ENCODE data around the gene RPL29.

Gene RPL29

DNA sequence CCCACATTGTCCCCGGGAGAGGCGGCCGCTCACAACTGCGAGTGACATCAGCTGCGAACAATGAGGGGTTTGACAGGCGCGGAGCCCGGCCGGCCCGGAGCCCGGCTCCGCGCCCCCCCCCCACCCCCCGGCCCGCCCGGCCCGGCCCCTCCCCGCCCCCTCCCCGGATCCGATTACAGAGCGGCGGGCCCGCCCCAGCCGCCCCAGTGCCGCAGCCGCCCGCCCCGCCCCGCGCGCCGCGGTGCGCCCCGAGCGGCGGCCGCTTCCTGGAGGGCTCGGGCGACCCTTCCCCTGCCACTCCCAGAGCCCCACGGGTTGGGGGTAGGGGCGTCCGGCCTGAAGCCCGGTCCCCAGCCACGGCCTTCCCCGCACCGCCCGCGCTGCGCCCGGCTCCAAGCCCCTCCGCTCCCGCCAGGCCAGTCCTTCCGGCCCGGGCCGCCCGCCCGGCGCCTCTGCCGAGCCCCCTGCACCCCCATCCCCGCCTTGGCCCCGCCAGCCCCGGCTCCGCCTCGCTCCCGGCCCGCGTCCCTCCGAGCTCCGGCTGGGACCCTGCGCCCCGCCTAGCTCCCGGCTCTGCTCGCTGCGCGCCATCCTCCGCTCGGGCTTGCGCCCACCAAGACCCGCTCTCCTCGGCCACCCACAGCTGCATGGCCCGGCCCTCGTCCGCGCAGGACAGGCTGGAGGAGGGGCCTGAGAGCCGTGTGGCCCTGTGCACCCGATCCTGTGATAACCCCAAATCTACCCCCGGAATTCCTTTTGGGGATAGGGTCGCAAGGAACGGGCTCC is 28.1 kb downstream of the RPL29 start, which contains the start of gene PCBP4:
PCBP4 (minus strand) TSS at position 71 of the 786 bp plus-strand sequence. CDS start 6,214 bp downstream, outside the sequence.
- no peaks in the 10 kb centered on the region for H3K9me3 ChIP-seq (ENCODE audit: control insufficient read depth in 5 of 5, low read length in 5 of 5)
- peaks cover 2 to 30% (median 25%) of the 10 kb centered on the region in 5 donors for H3K4me1 ChIP-seq (ENCODE audit: control insufficient read depth in 5 of 5, insufficient read depth in 5 of 5, low read length in 5 of 5)
- H3K9ac ChIP-seq (ENCODE audit: low read length in 5 of 5) = peak within 1 kb of the TSS; percentile 56 to 89 (median 76)

DNA sequence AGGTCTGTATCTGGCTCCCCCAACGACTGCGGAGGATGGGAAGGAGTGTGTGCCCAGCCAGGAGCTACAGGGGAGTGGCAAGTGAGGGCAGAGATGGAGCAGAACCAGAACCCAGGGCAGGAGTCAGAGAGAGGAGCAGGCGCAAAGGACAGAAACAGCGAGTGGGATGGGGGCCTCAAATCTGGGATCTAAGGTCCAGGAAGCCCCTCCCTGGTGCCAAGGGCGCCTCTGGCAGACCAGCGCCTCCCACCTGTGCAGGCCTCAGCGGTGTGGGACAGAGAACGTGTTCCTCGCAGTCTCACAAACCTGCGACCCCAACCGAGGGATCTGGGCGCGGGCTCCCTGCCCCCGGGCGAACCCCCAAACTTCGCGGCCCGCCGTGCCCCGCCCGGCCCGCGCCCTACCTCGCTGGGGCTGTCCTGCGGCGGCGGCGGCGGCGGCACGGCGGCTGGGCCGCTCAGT is 28.7 kb downstream of the RPL29 start:
- Histone ChIP-seq H3K27ac (ENCODE audit: low read depth, low read length) (no peak overlapping the region), H3K9ac (ENCODE audit: low read length in 5 of 5) (peak overlapping the region; percentile 56 to 89 (median 76)), H3K27me3 (ENCODE audit: control insufficient read depth in 5 of 5, insufficient read depth in 4 of 5, low read length in 5 of 5) (no peaks in the 10 kb centered on the region), H3K36me3 (ENCODE audit: control insufficient read depth in 5 of 5, insufficient read depth in 5 of 5, low read length in 5 of 5) (peaks cover 0 to 9% (median 2%) of the 10 kb centered on the region in 5 donors), H3K9me3 (ENCODE audit: control insufficient read depth in 5 of 5, low read length in 5 of 5) (no peaks in the 10 kb centered on the region), H3K4me1 (ENCODE audit: control insufficient read depth in 5 of 5, insufficient read depth in 5 of 5, low read length in 5 of 5) (peaks cover 2 to 32% (median 25%) of the 10 kb centered on the region in 5 donors), H3K4me3 (ENCODE audit: low read depth in 1 of 5, low read length in 5 of 5) (peak overlapping the region; percentile 73 to 85 (median 80))

More for the DNA sequence above, 28.1 kb downstream of the RPL29 start, which contains the start of gene PCBP4:
- Histone ChIP-seq H3K4me3 (ENCODE audit: low read depth in 1 of 5, low read length in 5 of 5) (peak within 1 kb of the TSS; percentile 73 to 85 (median 80)), H3K27ac (ENCODE audit: low read depth, low read length) (peak within 1 kb of the TSS; percentile 69), H3K36me3 (ENCODE audit: control insufficient read depth in 5 of 5, insufficient read depth in 5 of 5, low read length in 5 of 5) (peaks cover 0 to 9% (median 2%) of the 10 kb centered on the region in 5 donors), H3K27me3 (ENCODE audit: control insufficient read depth in 5 of 5, insufficient read depth in 4 of 5, low read length in 5 of 5) (no peaks in the 10 kb centered on the region)

DNA sequence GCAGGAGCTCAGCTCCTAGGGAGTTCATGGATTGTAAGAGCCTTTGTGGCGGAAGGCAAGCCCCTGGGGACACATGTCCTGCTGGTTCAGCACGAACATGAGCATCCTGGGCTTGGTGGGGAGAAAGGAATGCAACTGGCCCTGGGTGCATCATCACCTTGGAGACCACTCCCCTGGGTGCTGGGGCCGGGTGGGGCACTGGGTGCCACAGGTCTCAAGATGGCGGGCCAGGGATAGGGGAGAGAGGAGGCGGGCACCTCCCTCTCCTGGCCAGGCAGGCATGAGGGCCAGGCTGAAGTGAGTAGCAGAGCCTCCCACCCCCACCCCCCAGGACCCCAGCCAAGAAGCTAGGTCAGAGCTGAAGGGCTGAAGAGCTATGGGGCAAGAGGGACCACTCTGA is 29.2 kb downstream of the RPL29 start:
- Histone ChIP-seq H3K4me3 (ENCODE audit: low read depth in 1 of 5, low read length in 5 of 5) (peak overlapping the region; percentile 73 to 85 (median 80)), H3K27me3 (ENCODE audit: control insufficient read depth in 5 of 5, insufficient read depth in 4 of 5, low read length in 5 of 5) (no peaks in the 10 kb centered on the region), H3K27ac (ENCODE audit: low read depth, low read length) (no peak overlapping the region), H3K9me3 (ENCODE audit: control insufficient read depth in 5 of 5, low read length in 5 of 5) (no peaks in the 10 kb centered on the region), H3K9ac (ENCODE audit: low read length in 5 of 5) (peak overlapping the region in 3 of 5 donors; percentile 76 to 89 (median 84)), H3K36me3 (ENCODE audit: control insufficient read depth in 5 of 5, insufficient read depth in 5 of 5, low read length in 5 of 5) (peaks cover 0 to 8% (median 1%) of the 10 kb centered on the region in 5 donors), H3K4me1 (ENCODE audit: control insufficient read depth in 5 of 5, insufficient read depth in 5 of 5, low read length in 5 of 5) (peaks cover 2 to 32% (median 25%) of the 10 kb centered on the region in 5 donors)

DNA sequence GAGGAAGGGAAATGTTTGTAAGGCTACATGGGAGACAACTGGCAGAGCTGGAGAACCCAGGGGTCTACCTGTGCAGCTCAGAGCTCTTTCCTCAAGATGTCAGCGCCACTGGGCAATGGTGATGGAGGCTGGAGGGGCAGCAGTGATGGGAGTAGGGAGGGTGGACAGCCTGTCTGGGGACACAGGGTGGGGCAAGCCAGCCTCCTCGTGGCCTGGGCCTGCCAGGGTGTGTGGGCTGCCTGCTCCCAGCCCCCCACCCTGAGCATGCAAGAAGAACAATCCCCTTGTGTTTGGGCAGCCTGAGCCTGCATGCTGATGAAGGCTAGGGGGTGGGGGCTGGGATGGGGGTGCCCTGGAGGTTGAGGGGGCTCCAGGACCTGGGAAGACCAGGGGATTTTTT is 29.7 kb downstream of the RPL29 start:
- Histone ChIP-seq H3K9ac (ENCODE audit: low read length in 5 of 5) (no peak overlapping the region), H3K9me3 (ENCODE audit: control insufficient read depth in 5 of 5, low read length in 5 of 5) (no peaks in the 10 kb centered on the region), H3K4me1 (ENCODE audit: control insufficient read depth in 5 of 5, insufficient read depth in 5 of 5, low read length in 5 of 5) (peaks cover 2 to 31% (median 25%) of the 10 kb centered on the region in 5 donors), H3K27me3 (ENCODE audit: control insufficient read depth in 5 of 5, insufficient read depth in 4 of 5, low read length in 5 of 5) (no peaks in the 10 kb centered on the region), H3K4me3 (ENCODE audit: low read depth in 1 of 5, low read length in 5 of 5) (no peak overlapping the region), H3K36me3 (ENCODE audit: control insufficient read depth in 5 of 5, insufficient read depth in 5 of 5, low read length in 5 of 5) (peaks cover 0 to 6% (median 0%) of the 10 kb centered on the region in 5 donors), H3K27ac (ENCODE audit: low read depth, low read length) (no peak overlapping the region)

DNA sequence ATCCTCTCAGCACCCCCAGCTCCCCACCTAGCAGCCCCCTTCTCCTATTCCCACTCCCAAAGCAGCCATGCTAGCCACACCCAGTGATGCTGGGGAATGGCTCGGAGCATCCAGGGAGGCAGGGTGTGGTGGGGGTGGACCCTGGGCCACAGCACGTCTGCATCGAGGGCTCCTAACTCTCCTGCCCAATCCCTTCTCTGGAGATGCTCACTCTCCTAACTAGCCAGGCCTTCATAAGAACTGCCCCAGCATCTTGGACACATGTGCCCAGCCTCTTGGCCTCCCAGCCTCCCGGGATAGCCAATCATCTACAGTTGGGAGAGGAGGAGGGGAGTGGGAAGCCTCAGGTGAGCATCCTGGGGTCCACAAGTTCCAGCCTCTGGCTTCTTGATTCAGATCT is 31.2 kb downstream of the RPL29 start:
- Histone ChIP-seq H3K9ac (ENCODE audit: low read length in 5 of 5) (peak overlapping the region in 1 of 5 donors; percentile 30), H3K4me1 (ENCODE audit: control insufficient read depth in 5 of 5, insufficient read depth in 5 of 5, low read length in 5 of 5) (peaks cover 2 to 31% (median 25%) of the 10 kb centered on the region in 5 donors)

DNA sequence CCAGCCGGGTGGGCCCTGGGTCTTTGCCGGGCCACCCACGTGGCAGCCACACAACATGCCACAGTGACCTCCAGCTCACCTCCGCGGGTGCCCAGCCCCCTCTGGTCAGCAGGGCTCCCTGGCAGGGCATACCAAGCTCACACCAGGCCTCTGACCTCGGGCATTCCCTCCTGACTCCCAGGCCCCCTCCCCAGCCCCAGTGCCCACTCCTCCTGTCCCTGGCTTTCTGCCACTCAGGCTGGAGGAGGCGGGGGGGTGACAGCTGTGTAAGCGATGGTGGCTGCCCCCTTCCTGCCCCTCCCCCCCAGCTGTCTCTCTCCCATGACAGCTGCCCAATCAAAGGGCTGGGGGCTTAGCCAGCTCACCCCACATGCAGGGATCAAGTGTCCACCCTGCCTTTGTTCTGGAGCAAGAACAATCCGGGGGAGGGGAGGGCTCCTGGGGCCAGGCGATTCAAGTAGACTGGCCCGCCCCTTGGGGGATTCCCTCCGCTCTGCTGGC is 31.7 kb downstream of the RPL29 start:
- H3K4me1 ChIP-seq (ENCODE audit: control insufficient read depth in 5 of 5, insufficient read depth in 5 of 5, low read length in 5 of 5) = peaks cover 2 to 31% (median 25%) of the 10 kb centered on the region in 5 donors
- H3K36me3 ChIP-seq (ENCODE audit: control insufficient read depth in 5 of 5, insufficient read depth in 5 of 5, low read length in 5 of 5) = peaks cover 0 to 23% (median 16%) of the 10 kb centered on the region in 5 donors
- no peak overlapping the region for H3K9ac ChIP-seq (ENCODE audit: low read length in 5 of 5)
- H3K27me3 ChIP-seq (ENCODE audit: control insufficient read depth in 5 of 5, insufficient read depth in 4 of 5, low read length in 5 of 5) = no peaks in the 10 kb centered on the region
- no peak overlapping the region for H3K27ac ChIP-seq (ENCODE audit: low read depth, low read length)
- no peak overlapping the region for H3K4me3 ChIP-seq (ENCODE audit: low read depth in 1 of 5, low read length in 5 of 5)
- H3K9me3 ChIP-seq (ENCODE audit: control insufficient read depth in 5 of 5, low read length in 5 of 5) = no peaks in the 10 kb centered on the region

More for the DNA sequence above, 31.2 kb downstream of the RPL29 start:
- Histone ChIP-seq H3K27me3 (ENCODE audit: control insufficient read depth in 5 of 5, insufficient read depth in 4 of 5, low read length in 5 of 5) (no peaks in the 10 kb centered on the region), H3K9me3 (ENCODE audit: control insufficient read depth in 5 of 5, low read length in 5 of 5) (no peaks in the 10 kb centered on the region), H3K27ac (ENCODE audit: low read depth, low read length) (no peak overlapping the region), H3K36me3 (ENCODE audit: control insufficient read depth in 5 of 5, insufficient read depth in 5 of 5, low read length in 5 of 5) (peaks cover 0 to 18% (median 10%) of the 10 kb centered on the region in 5 donors), H3K4me3 (ENCODE audit: low read depth in 1 of 5, low read length in 5 of 5) (no peak overlapping the region)

DNA sequence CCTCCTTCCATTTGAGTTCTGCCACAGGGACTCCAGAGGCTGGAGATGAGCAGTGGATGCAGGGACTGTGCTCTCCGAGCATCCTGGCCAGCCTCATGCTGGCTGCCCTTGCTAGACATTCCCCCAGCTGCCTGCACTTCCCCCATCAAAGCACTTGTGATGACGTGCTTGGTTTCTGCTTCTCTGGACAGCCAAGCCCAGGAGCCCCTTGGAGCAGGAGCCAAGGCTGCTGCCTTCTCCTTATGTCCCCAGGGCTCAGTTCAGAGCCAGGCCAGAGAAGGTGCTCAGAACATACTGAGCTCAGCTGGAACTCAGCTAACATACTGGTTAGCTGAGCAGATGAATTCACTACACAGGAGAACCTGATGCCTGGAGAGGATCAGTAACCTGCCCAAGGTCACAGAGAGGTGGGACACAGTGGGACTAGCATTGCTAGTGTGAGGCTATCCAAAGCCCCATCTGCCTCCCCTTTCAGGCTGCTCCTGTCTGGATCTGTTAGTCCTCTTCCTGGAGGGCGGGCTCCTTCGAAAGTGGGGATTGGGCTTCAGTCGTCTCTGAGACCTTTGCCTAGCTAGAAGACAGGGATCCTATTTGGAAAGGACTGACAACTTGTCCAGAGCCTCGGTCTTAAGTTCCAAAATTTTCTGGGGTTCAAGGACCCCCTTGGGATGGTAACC is 32.7 kb downstream of the RPL29 start:
- Histone ChIP-seq H3K4me1 (ENCODE audit: control insufficient read depth in 5 of 5, insufficient read depth in 5 of 5, low read length in 5 of 5) (peaks cover 0 to 23% (median 17%) of the 10 kb centered on the region in 5 donors), H3K4me3 (ENCODE audit: low read depth in 1 of 5, low read length in 5 of 5) (no peak overlapping the region), H3K9me3 (ENCODE audit: control insufficient read depth in 5 of 5, low read length in 5 of 5) (no peaks in the 10 kb centered on the region), H3K27ac (ENCODE audit: low read depth, low read length) (no peak overlapping the region), H3K9ac (ENCODE audit: low read length in 5 of 5) (peak overlapping the region in 1 of 5 donors; percentile 2), H3K27me3 (ENCODE audit: control insufficient read depth in 5 of 5, insufficient read depth in 4 of 5, low read length in 5 of 5) (no peaks in the 10 kb centered on the region), H3K36me3 (ENCODE audit: control insufficient read depth in 5 of 5, insufficient read depth in 5 of 5, low read length in 5 of 5) (peaks cover 0 to 33% (median 23%) of the 10 kb centered on the region in 5 donors)

DNA sequence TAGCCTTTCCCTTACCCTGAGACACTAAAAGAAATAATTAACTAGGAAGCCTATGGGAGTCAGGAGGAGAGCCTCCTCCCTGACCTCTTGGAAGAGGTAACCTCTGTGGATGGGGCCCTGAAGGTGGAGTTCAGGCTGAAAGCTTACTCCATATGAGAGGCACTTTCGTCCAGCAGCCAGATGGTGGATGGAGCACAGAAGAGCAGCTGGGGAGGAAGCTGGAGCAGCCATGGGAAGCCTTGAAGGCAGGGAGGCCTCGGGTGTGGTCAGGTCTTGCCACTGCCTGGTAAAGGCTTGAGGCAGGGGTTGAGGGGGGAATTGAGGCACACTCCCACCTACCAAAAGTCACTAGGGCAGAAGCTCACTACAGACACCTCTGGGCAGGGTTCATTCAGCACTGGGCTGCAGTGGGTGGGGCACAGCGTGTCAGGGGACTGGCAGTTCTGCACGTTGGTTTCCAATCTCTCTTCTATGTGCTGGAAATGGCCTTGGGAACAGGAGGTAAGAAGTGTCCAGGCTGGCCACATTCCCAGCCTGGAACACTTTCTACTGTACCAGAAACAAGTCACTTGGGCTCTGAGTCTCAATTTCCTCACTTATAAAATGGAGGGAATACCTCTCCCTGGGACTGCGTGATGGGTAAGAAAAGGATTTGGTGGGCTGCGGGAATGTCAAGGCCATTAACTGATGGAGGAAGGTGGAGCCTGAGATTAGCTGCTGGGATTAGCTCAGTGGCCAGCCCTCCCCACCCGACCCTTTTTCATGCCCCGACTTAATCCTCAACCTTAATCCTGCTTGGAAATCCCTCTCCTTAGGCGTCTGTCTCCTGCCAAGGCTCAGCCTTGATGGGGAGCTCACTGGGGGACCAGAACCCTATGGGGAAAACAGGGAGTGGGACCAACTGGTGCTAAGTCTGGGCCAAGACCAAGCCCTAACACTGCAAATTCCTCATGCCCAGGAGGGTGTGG is 33.8 kb downstream of the RPL29 start:
- Histone ChIP-seq H3K9me3 (ENCODE audit: control insufficient read depth in 5 of 5, low read length in 5 of 5) (no peaks in the 10 kb centered on the region), H3K4me1 (ENCODE audit: control insufficient read depth in 5 of 5, insufficient read depth in 5 of 5, low read length in 5 of 5) (peaks cover under 1 to 18% (median 13%) of the 10 kb centered on the region in 5 donors), H3K27ac (ENCODE audit: low read depth, low read length) (no peak overlapping the region), H3K36me3 (ENCODE audit: control insufficient read depth in 5 of 5, insufficient read depth in 5 of 5, low read length in 5 of 5) (peaks cover 0 to 39% (median 23%) of the 10 kb centered on the region in 5 donors), H3K27me3 (ENCODE audit: control insufficient read depth in 5 of 5, insufficient read depth in 4 of 5, low read length in 5 of 5) (no peaks in the 10 kb centered on the region), H3K9ac (ENCODE audit: low read length in 5 of 5) (peak overlapping the region in 1 of 5 donors; percentile 4), H3K4me3 (ENCODE audit: low read depth in 1 of 5, low read length in 5 of 5) (no peak overlapping the region)

DNA sequence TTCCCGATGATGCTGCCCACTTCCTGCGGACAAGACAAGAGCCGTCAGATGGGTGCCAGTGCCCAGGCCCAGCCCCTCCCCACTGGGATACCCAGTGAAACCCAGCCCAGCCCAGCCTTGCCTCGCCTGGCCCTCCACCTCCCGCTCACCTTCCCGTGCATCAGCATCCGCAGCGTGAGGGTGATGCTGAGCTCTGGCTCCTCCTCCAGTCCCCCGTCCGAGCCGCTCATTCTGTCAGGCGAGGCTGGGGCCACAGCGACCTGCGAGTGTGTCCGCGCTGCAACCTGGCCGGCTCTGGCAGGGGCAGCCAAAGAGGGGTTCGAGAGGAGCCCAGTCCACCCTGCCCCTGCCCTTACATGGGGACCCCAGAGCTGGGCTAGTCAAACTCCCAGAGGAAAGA is 34.7 kb downstream of the RPL29 start:
- H3K36me3 ChIP-seq (ENCODE audit: control insufficient read depth in 5 of 5, insufficient read depth in 5 of 5, low read length in 5 of 5) = peaks cover 0 to 39% (median 23%) of the 10 kb centered on the region in 5 donors
- peaks cover 3 to 18% (median 12%) of the 10 kb centered on the region in 5 donors for H3K4me1 ChIP-seq (ENCODE audit: control insufficient read depth in 5 of 5, insufficient read depth in 5 of 5, low read length in 5 of 5)
- H3K9me3 ChIP-seq (ENCODE audit: control insufficient read depth in 5 of 5, low read length in 5 of 5) = no peaks in the 10 kb centered on the region
- H3K9ac ChIP-seq (ENCODE audit: low read length in 5 of 5) = no peak overlapping the region
- no peak overlapping the region for H3K27ac ChIP-seq (ENCODE audit: low read depth, low read length)
- H3K4me3 ChIP-seq (ENCODE audit: low read depth in 1 of 5, low read length in 5 of 5) = no peak overlapping the region
- H3K27me3 ChIP-seq (ENCODE audit: control insufficient read depth in 5 of 5, insufficient read depth in 4 of 5, low read length in 5 of 5) = no peaks in the 10 kb centered on the region
